NCI-H187 (cell line): ENCODE results near the gene SHBG.
"Not testable (repeated sequence)": the region's sequence is repeated elsewhere in the genome, so short reads cannot be mapped to it uniquely, and the experiment has no call there.

Source experiments
- DNase-seq, 2 experiments: peaks; one replicate each; lab custom pipeline; 2025; lab: John Stamatoyannopoulos, UW

The SHBG gene

DNA sequence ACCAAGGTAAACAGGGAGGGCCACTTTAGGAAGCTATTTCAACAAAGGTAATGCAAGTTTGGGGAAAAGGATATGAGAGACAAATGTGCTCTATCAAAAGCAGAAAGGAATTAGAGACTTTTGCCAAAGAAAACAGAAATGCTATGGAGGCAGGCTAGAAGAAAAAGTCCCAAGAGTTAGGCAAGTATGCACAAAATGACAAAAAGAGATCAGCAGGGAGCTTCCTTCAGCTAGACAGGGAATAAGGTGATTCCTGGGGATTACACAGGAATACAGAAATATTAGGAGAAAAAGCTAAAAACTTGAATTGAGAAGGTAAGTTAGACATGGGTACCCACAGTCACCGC lies 17.7 kb upstream of the SHBG start:
- no peak for DNase-seq

GRCh38 chr17:7613769-7614424 lies 16.0 kb upstream of the SHBG start:
- DNase-seq = no peak

- DNase-seq = peak; percentile 88 to 94
Observed at GRCh38 chr17:7614425-7615264, 15.3 kb upstream of the SHBG start, which contains the start of gene FXR2. Gene FXR2, minus strand, starts transcription at chr17:7614897. Its CDS starts 365 bp downstream, at chr17:7614532.

- no peak for DNase-seq
Observed at GRCh38 chr17:7615265-7615747, 14.6 kb upstream of the SHBG start.

DNA sequence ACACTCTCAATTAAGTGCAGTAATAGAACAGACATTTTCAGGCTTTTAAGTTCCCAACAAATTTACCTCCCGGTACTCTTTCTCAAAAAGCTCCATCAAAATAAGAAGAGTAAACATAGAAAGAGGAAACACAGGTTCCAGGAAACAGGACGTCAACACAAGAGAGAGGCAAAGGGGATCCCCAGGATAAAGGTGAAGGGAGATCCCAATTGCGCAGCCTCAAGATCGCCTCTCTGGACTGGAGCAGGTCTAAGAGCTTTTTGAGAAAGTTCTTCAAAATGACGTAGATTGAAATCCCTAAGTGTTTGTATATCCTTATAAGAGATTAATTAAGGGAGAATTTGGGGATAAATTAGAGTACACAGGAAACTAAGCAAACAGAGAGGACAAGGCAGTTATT lies 11.3 kb upstream of the SHBG start:
- DNase-seq = no peak

DNA sequence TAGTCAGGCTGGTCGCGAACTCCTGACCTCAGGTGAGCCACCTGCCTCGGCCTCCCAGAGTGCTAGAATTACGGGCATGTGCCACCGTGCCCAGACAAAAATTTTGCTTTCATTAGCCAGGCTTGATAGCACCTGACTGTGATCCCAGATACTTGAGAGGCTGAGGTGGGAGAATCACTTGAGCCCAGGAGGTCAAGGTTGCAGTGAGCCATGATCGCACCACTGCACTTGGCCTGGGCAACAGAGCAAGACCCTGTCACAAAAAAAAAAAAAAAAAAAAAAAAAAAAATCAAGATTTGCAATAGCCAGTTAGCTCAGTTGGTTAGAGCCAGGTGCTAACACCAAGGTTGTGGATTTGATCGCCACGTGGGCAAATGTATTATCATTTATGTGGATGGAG lies 9.1 kb upstream of the SHBG start:
- DNase-seq = no peak

GRCh38 chr17:7623661-7624060 lies 6.3 kb upstream of the SHBG start:
- no peak for DNase-seq

GRCh38 chr17:7625749-7626148 lies 4.2 kb upstream of the SHBG start:
- not testable (repeated sequence) for DNase-seq

DNA sequence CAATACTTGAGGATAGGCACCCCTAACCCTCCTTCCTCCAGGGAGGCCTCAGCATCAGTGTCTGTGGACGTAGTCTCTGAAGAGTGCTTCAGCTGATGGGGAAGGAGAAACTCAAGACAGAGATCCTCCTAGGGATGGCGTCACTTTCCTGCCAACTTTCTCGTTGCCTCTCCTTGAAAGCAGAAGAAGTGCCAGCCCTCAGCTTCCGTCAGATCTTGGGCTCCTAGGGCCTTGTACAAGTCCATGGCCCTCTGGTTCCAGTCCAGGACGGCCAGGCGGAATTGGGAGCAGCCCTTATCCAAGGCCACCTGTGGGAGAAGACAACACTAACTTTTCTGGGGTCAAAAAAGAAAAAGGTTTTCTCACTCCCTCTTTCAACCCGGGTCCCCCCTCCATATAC lies 3.6 kb upstream of the SHBG start:
- no peak for DNase-seq

DNA sequence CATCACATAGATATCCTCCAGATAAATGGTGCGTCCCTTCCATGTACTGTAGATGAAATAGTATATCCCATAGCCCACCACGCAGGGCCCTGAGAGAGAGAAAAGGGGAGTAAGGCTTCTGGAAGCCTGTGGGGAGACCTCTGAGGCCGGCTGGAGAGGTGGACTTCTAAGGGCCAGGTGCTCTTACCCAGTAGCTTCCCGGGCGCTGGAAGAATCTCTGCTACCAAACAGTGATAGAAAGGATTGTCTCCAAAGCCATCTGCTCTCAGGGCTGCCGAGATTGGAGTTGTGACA lies 3.0 kb upstream of the SHBG start:
- no peak for DNase-seq

- DNase-seq = peak; percentile 65 to 68
Observed at GRCh38 chr17:7627250-7628121, 2.4 kb upstream of the SHBG start, which contains the start of gene SAT2. Gene SAT2, minus strand, starts transcription at chr17:7627821. Its CDS starts 186 bp downstream, at chr17:7627635.

- DNase-seq = no peak
Observed at GRCh38 chr17:7631398-7632380, 1.8 kb downstream of the SHBG start.

DNA sequence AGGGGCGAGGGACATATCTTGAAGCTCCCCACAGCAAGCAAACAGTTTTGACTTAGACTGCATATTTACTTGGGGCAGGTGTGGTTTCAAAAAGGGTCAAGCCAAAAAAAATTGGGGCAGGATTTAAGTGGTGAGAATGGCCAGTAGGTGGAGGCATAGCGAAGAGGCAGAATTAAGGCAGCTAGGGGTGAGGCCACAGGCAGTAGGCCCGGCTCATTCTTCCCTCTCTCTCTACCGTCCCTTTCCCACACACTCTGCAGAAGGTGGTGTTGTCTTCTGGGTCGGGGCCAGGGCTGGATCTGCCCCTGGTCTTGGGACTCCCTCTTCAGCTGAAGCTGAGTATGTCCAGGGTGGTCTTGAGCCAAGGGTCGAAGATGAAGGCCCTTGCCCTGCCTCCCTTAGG lies 2.6 kb downstream of the SHBG start:
- no peak for DNase-seq

GRCh38 chr17:7633093-7633492 lies 3.2 kb downstream of the SHBG start:
- no peak for DNase-seq

DNA sequence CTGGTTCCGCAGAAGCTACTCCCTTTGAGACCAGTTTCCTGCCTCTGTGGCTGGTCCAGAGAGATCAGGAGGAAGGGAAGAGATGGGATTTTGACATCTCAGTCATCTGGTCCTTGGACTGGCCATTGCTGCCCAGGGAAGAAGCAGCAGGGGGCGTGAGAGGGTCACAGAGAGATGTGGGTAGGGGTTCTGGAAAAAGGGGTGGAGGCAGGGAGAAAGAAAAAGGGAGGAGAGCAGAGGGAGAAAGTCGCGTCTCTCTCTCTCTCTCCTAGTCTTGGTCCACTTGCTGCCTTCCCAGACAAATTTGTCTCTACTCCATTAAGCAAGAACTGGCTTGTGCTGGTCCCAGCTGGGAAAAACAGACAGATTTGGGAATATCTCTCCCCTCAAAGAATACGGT lies 4.4 kb downstream of the SHBG start:
- no peak for DNase-seq

DNA sequence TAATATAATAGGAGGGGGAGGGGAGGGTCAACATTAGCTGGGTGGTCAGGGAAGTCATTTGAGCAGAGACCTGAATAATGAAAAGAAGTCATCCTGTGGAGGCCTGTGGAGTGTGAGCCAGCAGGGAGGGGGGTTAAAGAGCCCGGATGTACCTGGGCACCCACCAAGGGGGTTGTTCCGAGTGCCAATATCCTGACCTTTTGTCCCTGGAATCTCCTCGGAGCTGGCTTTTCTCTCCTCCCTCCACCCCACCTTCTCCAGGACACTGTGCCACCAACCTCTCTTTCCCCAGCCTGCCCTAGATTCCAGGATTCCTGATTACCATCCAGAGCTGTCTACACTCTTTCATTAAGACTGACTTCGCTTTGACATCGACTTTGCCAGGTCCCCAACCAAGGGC lies 6.2 kb downstream of the SHBG start:
- no peak for DNase-seq

- no peak for DNase-seq
Observed at GRCh38 chr17:7640783-7641182, 10.8 kb downstream of the SHBG start.

DNA sequence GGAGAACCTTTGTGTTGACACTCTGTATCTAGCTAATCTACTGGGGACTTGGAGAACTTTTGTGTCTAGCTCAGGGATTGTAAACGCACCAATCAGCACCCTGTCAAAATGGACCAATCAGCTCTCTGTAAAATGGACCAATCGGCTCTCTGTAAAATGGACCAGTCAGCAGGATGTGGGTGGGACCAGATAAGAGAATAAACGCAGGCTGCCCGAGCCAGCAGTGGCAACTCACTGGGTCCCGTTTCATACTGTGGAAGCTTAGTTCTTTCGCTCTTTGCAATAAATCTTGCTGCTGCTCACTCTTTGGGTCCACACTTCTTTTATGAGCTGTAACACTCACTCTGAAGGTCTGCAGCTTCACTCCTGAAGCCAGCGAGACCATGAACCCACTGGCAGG lies 11.7 kb downstream of the SHBG start:
- DNase-seq = not testable (repeated sequence)

- no peak for DNase-seq
Observed at GRCh38 chr17:7644775-7645174, 14.8 kb downstream of the SHBG start.

GRCh38 chr17:7646457-7646856 lies 16.5 kb downstream of the SHBG start:
- no peak for DNase-seq

DNA sequence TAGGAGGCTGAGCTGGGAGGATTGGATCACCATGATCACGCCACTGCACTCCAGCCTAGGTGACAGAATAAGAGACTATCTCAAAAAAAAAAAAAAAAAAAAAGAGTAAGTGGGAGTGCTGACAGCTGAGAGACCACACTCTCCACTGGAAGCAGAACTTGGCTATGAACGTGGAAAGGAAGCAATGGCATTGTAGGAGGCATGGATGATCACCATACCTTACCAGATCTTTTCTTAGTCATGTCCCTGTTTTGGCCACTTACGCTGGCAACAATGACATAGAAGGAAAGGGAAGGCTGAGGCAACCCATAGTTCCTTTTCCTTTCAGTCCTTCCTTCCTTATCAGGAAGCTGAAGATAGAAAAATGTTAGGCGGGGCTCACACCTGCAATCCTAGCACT lies 17.1 kb downstream of the SHBG start:
- DNase-seq = no peak
